ENCODE data around the gene SLC28A3. TPM values are rescaled to one million over a fixed set of nuclear protein-coding genes. Genes with fewer than 3 reads are reported as not detected.

The SLC28A3 gene
- total and polyA plus RNA-seq, 2 of the 8 experiments (the other 6 are each of a cell fraction or from before 2014, with no cell fraction given), result 0.02 TPM; not detected in 1

DNA sequence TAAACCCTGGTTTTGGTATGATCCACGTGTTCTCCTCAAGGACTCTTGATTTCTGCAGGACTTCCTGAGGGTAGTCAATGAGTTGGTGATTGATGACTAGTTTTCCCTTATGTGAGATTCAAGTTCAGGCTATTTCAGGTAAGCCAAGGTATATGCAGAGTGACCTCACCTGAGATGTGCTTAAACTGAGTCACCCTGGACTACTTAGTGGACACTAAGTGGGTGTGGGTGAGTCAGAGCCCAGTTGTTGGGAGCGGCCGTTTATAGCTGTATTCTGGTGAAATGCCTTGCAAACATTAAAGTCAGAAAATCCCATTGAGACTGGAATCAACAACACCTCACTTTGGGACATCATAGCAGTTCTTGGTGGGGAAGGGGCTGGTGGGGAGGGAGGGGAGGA is 62.9 kb downstream of the SLC28A3 start:
- Histone ChIP-seq H3K18ac (ENCODE audit: extremely low read depth, low read length) (no peak overlapping the region), H3K23me2 (ENCODE audit: low read depth, low read length) (no peaks in the 10 kb centered on the region), H3K23ac (ENCODE audit: insufficient read length) (no peak overlapping the region), H4K20me1 (replicated peaks in 1 of 2; ENCODE audit: control insufficient read depth in 1 of 2, insufficient read depth in 2 of 2, low read length in 2 of 2) (no peaks in the 10 kb centered on the region), H3K4me3 (ENCODE audit: extremely low read depth in 1 of 4, insufficient read depth in 2 of 4, low read depth in 3 of 4, low read length in 4 of 4) (no peak overlapping the region), H3K79me2 (ENCODE audit: control insufficient read depth in 1 of 2, insufficient read depth in 2 of 2, low read length in 2 of 2) (no peaks in the 10 kb centered on the region), H3K79me1 (ENCODE audit: low read depth, low read length) (no peaks in the 10 kb centered on the region), H2BK15ac (ENCODE audit: low read length) (no peak overlapping the region), H4K5ac (ENCODE audit: insufficient read length, low read depth, low read length) (no peak overlapping the region), H3K14ac (ENCODE audit: insufficient read length) (no peak overlapping the region), H3K36me3 (ENCODE audit: control insufficient read depth in 2 of 4, insufficient read depth in 4 of 4, low read length in 3 of 4) (no peaks in the 10 kb centered on the region), H2BK20ac (ENCODE audit: low read length) (no peak overlapping the region), H3K4me2 (ENCODE audit: insufficient read depth in 1 of 2, low read depth in 2 of 2, low read length in 2 of 2) (no peak overlapping the region), H4K91ac (replicated peaks; ENCODE audit: insufficient read length, low read length) (no peak overlapping the region), H3K27me3 (replicated peaks in 1 of 4; ENCODE audit: control insufficient read depth in 3 of 4, extremely low read depth in 1 of 4, insufficient read depth in 3 of 4, low read length in 3 of 4) (no peaks in the 10 kb centered on the region), H2BK5ac (ENCODE audit: low read depth, low read length) (no peak overlapping the region), H2AFZ (ENCODE audit: low read length) (no peak overlapping the region), H2BK12ac (ENCODE audit: low read depth, low read length) (no peak overlapping the region), H3K9me3 (ENCODE audit: insufficient read depth in 2 of 2, low read depth in 1 of 2, low read length in 1 of 2) (no peaks in the 10 kb centered on the region), H3K4me1 (replicated peaks in 1 of 4; ENCODE audit: control insufficient read depth in 3 of 4, insufficient read depth in 4 of 4, low read length in 3 of 4) (peaks cover 0 to 3% (median 0%) of the 10 kb centered on the region in 4 experiments; a peak in 2 of 7 replicates), H3K4ac (replicated peaks; ENCODE audit: insufficient read length, low read depth, low read length) (no peak overlapping the region), H4K8ac (ENCODE audit: extremely low read depth, insufficient read depth, low read length) (no peak overlapping the region), H3K27ac (ENCODE audit: low read depth, low read length) (no peak overlapping the region), H3K9ac (replicated peaks in 1 of 4; ENCODE audit: extremely low read depth in 1 of 4, low read depth in 3 of 4, low read length in 3 of 4) (no peak overlapping the region), H2BK120ac (replicated peaks; ENCODE audit: low read depth, low read length) (no peak overlapping the region), H3K56ac (replicated peaks; ENCODE audit: insufficient read length, low read depth, low read length) (no peak overlapping the region), H2AK5ac (ENCODE audit: low read depth, low read length) (no peak overlapping the region)
- FAIRE-seq (no peak), DNase-seq (ENCODE audit: low read depth in 1 of 2, low spot score in 2 of 2) (no peak)
- CTCF ChIA-PET (ENCODE audit: partially characterized antibody), result interaction anchor here (0.6 to 2.4 kb wide), 3 partner anchors 16 to 100 kb away, joined by 3 to 8 read pairs (median 3); no protein-coding TSS in a partner anchor
- WGBS, 2 experiments (ENCODE audit: extremely low coverage in 1 of 2, insufficient coverage in 1 of 2, insufficient read length in 1 of 2, insufficient replicate concordance in 2 of 2, low coverage in 1 of 2, low lambda C conversion rate in 2 of 2, missing lambda C conversion rate in 1 of 2), result 83% methylated on average over 3 of the region's 3 CpGs; no CpG with 5 or more reads in 1 of the 2 experiments
- POLR2A ChIA-PET (ENCODE audit: partially characterized antibody), result interaction anchor here (0.7 kb wide), 1 partner anchor 16 kb away, joined by 3 read pairs; no protein-coding TSS in a partner anchor
- TF ChIP-seq, protein P1, sequence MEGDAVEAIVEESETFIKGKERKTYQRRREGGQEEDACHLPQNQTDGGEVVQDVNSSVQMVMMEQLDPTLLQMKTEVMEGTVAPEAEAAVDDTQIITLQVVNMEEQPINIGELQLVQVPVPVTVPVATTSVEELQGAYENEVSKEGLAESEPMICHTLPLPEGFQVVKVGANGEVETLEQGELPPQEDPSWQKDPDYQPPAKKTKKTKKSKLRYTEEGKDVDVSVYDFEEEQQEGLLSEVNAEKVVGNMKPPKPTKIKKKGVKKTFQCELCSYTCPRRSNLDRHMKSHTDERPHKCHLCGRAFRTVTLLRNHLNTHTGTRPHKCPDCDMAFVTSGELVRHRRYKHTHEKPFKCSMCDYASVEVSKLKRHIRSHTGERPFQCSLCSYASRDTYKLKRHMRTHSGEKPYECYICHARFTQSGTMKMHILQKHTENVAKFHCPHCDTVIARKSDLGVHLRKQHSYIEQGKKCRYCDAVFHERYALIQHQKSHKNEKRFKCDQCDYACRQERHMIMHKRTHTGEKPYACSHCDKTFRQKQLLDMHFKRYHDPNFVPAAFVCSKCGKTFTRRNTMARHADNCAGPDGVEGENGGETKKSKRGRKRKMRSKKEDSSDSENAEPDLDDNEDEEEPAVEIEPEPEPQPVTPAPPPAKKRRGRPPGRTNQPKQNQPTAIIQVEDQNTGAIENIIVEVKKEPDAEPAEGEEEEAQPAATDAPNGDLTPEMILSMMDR (IDR thresholded peaks at IDR 0.05; ENCODE audit: control extremely low read depth in 1 of 3, insufficient read depth in 1 of 3, low read depth in 1 of 3, low read length in 3 of 3), result no peak
- no peak for TF ChIP-seq CBX5 (IDR thresholded peaks at IDR 0.05; ENCODE audit: low read depth, low read length)
- no peak for TF ChIP-seq TBP (IDR thresholded peaks at IDR 0.05; ENCODE audit: low read depth, low read length)
- no peak for TF ChIP-seq CHD2 (IDR thresholded peaks at IDR 0.05; ENCODE audit: low read length)
- TF ChIP-seq RAD21 (IDR thresholded peaks at IDR 0.05 in 1 of 2, conservative IDR thresholded peaks at IDR 0.05 in 1 of 2; ENCODE audit: low read depth in 2 of 2, low read length in 2 of 2), result no peak
- TF ChIP-seq BRCA1 (IDR thresholded peaks at IDR 0.05; ENCODE audit: low read depth, low read length), result no peak
- TF ChIP-seq RFX5 (IDR thresholded peaks at IDR 0.05; ENCODE audit: borderline replicate concordance, low read depth, low read length), result no peak
- TF ChIP-seq BACH1 (IDR thresholded peaks at IDR 0.05; ENCODE audit: low read length), result no peak
- no peak for TF ChIP-seq POU5F1 (IDR thresholded peaks at IDR 0.05; ENCODE audit: low read depth, low read length)
- TF ChIP-seq TEAD4 (IDR thresholded peaks at IDR 0.05; ENCODE audit: low read depth, low read length), result no peak
- no peak for TF ChIP-seq CREB1 (IDR thresholded peaks at IDR 0.05)
- no peak for TF ChIP-seq TAF1 (IDR thresholded peaks at IDR 0.05; ENCODE audit: low read depth, low read length)
- no peak for TF ChIP-seq TAF7 (optimal IDR thresholded peaks at IDR 0.05; ENCODE audit: borderline replicate concordance, low read depth, low read length)
